KMS-11 (cell line): ENCODE results near the gene CALD1.

Experiments used
- H2AFZ ChIP-seq: fragments of 200-600 bp; sonication (generic); 2 replicates; pipeline ENCODE4 v1.6.1; 2016; ENCODE audit warnings: antibody characterized with exemption, mixed run types, low read depth
- H3K27ac ChIP-seq: fragments of 200-600 bp; sonication (generic); 2 replicates; pipeline ENCODE4 v1.6.1; 2016; ENCODE audit warnings: mild to moderate bottlenecking, mixed run types
- H3K27me3 ChIP-seq: fragments of 200-600 bp; sonication (generic); 2 replicates; pipeline ENCODE4 v1.6.1; 2017; ENCODE audit warnings: mild to moderate bottlenecking, low read depth, mixed run types, moderate library complexity; ENCODE audit not compliant: insufficient read depth
- H3K36me3 ChIP-seq: fragments of 200-600 bp; sonication (generic); 2 replicates; pipeline ENCODE4 v1.6.1; 2017; ENCODE audit warnings: mild to moderate bottlenecking, mixed run types; ENCODE audit not compliant: insufficient read depth
- H3K4me1 ChIP-seq: fragments of 200-600 bp; sonication (generic); 2 replicates; pipeline ENCODE4 v1.6.1; 2016; ENCODE audit warnings: mild to moderate bottlenecking, low read depth, mixed run types; ENCODE audit not compliant: poor library complexity, severe bottlenecking
- H3K4me2 ChIP-seq: fragments of 200-600 bp; sonication (generic); 2 replicates; pipeline ENCODE4 v1.7.0; 2016; ENCODE audit warnings: mild to moderate bottlenecking, mixed run types
- H3K4me3 ChIP-seq: fragments of 200-600 bp; sonication (generic); IDR thresholded peaks from 2 replicates; pipeline ENCODE4 v1.6.1; 2017; ENCODE audit warnings: low read depth, low read length, mixed read lengths; ENCODE audit not compliant: insufficient read depth
- H3K79me2 ChIP-seq: fragments of 200-600 bp; sonication (generic); 2 replicates; pipeline ENCODE4 v1.6.1; 2016; ENCODE audit warnings: low read depth, mixed run types; ENCODE audit not compliant: insufficient read depth
- H3K9ac ChIP-seq: fragments of 200-600 bp; sonication (generic); 2 replicates; pipeline ENCODE4 v1.6.1; 2016; ENCODE audit warnings: mild to moderate bottlenecking, mixed run types
- H4K20me1 ChIP-seq: fragments of 200-600 bp; sonication (generic); 2 replicates; pipeline ENCODE4 v1.6.1; 2016; ENCODE audit warnings: mild to moderate bottlenecking, mixed run types; ENCODE audit not compliant: insufficient read depth
- TF ChIP-seq, protein P1 (sequence below): fragments of 200-600 bp; sonication (generic); conservative IDR thresholded peaks from 2 replicates; pipeline ENCODE4 v1.6.1; 2017; ENCODE audit warnings: low read depth, mild to moderate bottlenecking, antibody characterized with exemption, low read length, moderate library complexity, mixed read lengths

CALD1 gene

GRCh38 chr7:134732728-134733127 lies 46.7 kb upstream of the CALD1 start:
- peaks cover 13% of the 10 kb centered on the region for H3K4me1 ChIP-seq
- H3K9ac ChIP-seq = no peak overlapping the region
- H3K4me2 ChIP-seq = no peak overlapping the region
- no peaks in the 10 kb centered on the region for H3K36me3 ChIP-seq
- no peaks in the 10 kb centered on the region for H4K20me1 ChIP-seq
- no peak overlapping the region for H3K27ac ChIP-seq
- no peaks in the 10 kb centered on the region for H3K79me2 ChIP-seq
- H3K4me3 ChIP-seq = no peak overlapping the region
- no peak overlapping the region for H2AFZ ChIP-seq
- TF ChIP-seq, protein P1, sequence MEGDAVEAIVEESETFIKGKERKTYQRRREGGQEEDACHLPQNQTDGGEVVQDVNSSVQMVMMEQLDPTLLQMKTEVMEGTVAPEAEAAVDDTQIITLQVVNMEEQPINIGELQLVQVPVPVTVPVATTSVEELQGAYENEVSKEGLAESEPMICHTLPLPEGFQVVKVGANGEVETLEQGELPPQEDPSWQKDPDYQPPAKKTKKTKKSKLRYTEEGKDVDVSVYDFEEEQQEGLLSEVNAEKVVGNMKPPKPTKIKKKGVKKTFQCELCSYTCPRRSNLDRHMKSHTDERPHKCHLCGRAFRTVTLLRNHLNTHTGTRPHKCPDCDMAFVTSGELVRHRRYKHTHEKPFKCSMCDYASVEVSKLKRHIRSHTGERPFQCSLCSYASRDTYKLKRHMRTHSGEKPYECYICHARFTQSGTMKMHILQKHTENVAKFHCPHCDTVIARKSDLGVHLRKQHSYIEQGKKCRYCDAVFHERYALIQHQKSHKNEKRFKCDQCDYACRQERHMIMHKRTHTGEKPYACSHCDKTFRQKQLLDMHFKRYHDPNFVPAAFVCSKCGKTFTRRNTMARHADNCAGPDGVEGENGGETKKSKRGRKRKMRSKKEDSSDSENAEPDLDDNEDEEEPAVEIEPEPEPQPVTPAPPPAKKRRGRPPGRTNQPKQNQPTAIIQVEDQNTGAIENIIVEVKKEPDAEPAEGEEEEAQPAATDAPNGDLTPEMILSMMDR = no peak
- no peaks in the 10 kb centered on the region for H3K27me3 ChIP-seq

- H3K36me3 ChIP-seq = no peaks in the 10 kb centered on the region
- TF ChIP-seq, protein P1 = no peak
- no peaks in the 10 kb centered on the region for H4K20me1 ChIP-seq
- H3K4me1 ChIP-seq = peaks cover 9% of the 10 kb centered on the region
- H2AFZ ChIP-seq = no peak overlapping the region
- no peaks in the 10 kb centered on the region for H3K79me2 ChIP-seq
- H3K4me3 ChIP-seq = no peak overlapping the region
- no peak overlapping the region for H3K27ac ChIP-seq
- no peaks in the 10 kb centered on the region for H3K27me3 ChIP-seq
- H3K9ac ChIP-seq = no peak overlapping the region
- no peak overlapping the region for H3K4me2 ChIP-seq
These were observed 43.1 kb upstream of the CALD1 start for GRCh38 chr7:134736381-134736780.

GRCh38 chr7:134737566-134738345 lies 41.7 kb upstream of the CALD1 start:
- H3K4me3 ChIP-seq = no peak overlapping the region
- TF ChIP-seq, protein P1 = no peak
- no peaks in the 10 kb centered on the region for H3K36me3 ChIP-seq
- H3K27me3 ChIP-seq = no peaks in the 10 kb centered on the region
- no peak overlapping the region for H2AFZ ChIP-seq
- H3K9ac ChIP-seq = no peak overlapping the region
- no peaks in the 10 kb centered on the region for H4K20me1 ChIP-seq
- no peaks in the 10 kb centered on the region for H3K4me1 ChIP-seq
- H3K27ac ChIP-seq = no peak overlapping the region
- H3K79me2 ChIP-seq = no peaks in the 10 kb centered on the region
- no peak overlapping the region for H3K4me2 ChIP-seq

DNA sequence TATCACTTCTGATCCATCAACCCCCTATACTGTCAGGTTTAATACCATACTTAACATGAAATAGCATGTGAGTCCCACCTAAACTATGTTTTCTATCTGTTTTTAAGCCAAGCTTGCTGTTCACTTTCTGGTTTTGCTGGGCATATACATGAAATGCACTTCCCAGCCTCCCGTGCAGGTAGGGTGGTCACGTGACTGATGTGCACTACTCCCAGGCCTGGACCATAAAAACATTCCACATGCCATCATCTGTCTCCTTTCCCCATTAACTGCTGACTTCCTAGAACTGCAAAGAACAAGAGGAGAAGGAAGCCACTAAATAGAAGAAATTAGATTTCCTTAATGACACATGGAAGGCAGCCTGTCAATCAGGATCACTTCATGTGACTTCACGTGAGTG lies 40.1 kb upstream of the CALD1 start:
- TF ChIP-seq, protein P1 = no peak
- H3K4me3 ChIP-seq = no peak overlapping the region
- no peaks in the 10 kb centered on the region for H3K27me3 ChIP-seq
- no peak overlapping the region for H3K27ac ChIP-seq
- no peak overlapping the region for H2AFZ ChIP-seq
- no peaks in the 10 kb centered on the region for H3K36me3 ChIP-seq
- no peak overlapping the region for H3K9ac ChIP-seq
- H3K79me2 ChIP-seq = no peaks in the 10 kb centered on the region
- no peaks in the 10 kb centered on the region for H4K20me1 ChIP-seq
- H3K4me2 ChIP-seq = no peak overlapping the region
- H3K4me1 ChIP-seq = no peaks in the 10 kb centered on the region
